ENCODE measurements around the gene CEP55.

GRCh38 chr10:93541402-93542357, 45.3 kb downstream of the CEP55 start:
- TF ChIP-seq CTCF (conservative IDR thresholded peaks at IDR 0.05), result peak; percentile 84
- no peak for TF ChIP-seq ZFX (IDR thresholded peaks at IDR 0.05)
